ENCODE results near the gene PRICKLE4. TPM values are rescaled to one million over a fixed set of nuclear protein-coding genes. Genes with fewer than 3 reads are reported as not detected.

PRICKLE4 gene
- total RNA-seq, 4 donors from 2014 or later, result 15.5 to 38.4 (median 23.0) TPM

- DNase-seq (ENCODE audit: low spot score in 2 of 2), result peak; percentile 94 to 96
- Histone ChIP-seq H3K27me3 (no peaks in the 10 kb centered on the region), H3K4me1 (peaks cover 0 to 59% (median 23%) of the 10 kb centered on the region in 4 donors), H3K9me3 (no peaks in the 10 kb centered on the region), H3K27ac (peak within 1 kb of the TSS; percentile 73 to 91 (median 80)), H3K36me3 (peaks cover 0 to 27% (median 0%) of the 10 kb centered on the region in 3 donors), H3K4me3 (peak within 1 kb of the TSS; percentile 58 to 89 (median 70))
- WGBS, 2 donors, result 0% methylated on average over 43 to 48 of the region's 73 CpGs
- TF ChIP-seq POLR2A (IDR thresholded peaks at IDR 0.05) (peak in 1 of 2 donors; percentile 49), CTCF (IDR thresholded peaks at IDR 0.05) (peak; percentile 95 to 99 (median 98)), EP300 (IDR thresholded peaks at IDR 0.05) (peak; percentile 16 to 79)
Measured at GRCh38 chr6:41779788-41780550, 613 bp upstream of the PRICKLE4 start, which contains the start of gene FRS3. Gene FRS3, minus strand, starts transcription at chr6:41779900. Its CDS starts 2,913 bp downstream, at chr6:41776987.

DNA sequence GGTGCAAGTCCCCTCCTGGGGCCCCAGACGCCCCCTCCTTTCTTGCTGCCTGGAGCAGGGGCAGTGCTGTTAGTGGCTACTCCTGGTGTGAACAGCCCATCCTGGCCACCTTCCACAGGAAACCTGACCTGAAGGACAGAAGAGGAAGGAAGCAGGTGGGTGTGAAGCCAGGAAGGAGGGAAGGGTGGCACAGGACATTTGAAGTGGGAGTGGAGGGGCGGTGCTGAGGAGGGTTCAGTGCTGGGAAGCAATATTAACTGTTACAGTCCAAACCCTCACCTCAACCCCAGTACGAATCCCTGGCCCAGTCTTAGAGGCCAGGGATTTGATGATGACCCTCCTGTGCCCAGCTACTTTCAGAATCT lies 766 bp downstream of the PRICKLE4 start:
- Histone ChIP-seq H3K9me3 (no peaks in the 10 kb centered on the region), H3K27me3 (no peaks in the 10 kb centered on the region), H3K4me3 (peak overlapping the region; percentile 58 to 89 (median 70)), H3K27ac (peak overlapping the region in 3 of 4 donors; percentile 73 to 91 (median 85)), H3K36me3 (peaks cover 0 to 13% (median 0%) of the 10 kb centered on the region in 3 donors), H3K4me1 (peaks cover 4 to 73% (median 31%) of the 10 kb centered on the region in 4 donors)
- TF ChIP-seq CTCF (IDR thresholded peaks at IDR 0.05) (no peak), POLR2A (IDR thresholded peaks at IDR 0.05) (no peak), EP300 (IDR thresholded peaks at IDR 0.05) (no peak)
- WGBS, 2 donors, result 0 to 20% methylated on average over 3 of the region's 3 CpGs
- DNase-seq (ENCODE audit: low spot score in 2 of 2), result no peak

- peaks cover 0 to 3% (median 0%) of the 10 kb centered on the region in 3 donors for H3K36me3 ChIP-seq
- 73 to 77% methylated on average over 6 of the region's 6 CpGs for WGBS, 2 donors
- no peak for DNase-seq (ENCODE audit: low spot score in 2 of 2)
- TF ChIP-seq POLR2A (IDR thresholded peaks at IDR 0.05) (no peak), CTCF (IDR thresholded peaks at IDR 0.05) (no peak), EP300 (IDR thresholded peaks at IDR 0.05) (no peak)
- peaks cover 4 to 66% (median 31%) of the 10 kb centered on the region in 4 donors for H3K4me1 ChIP-seq
- H3K4me3 ChIP-seq, result no peak overlapping the region
- H3K27me3 ChIP-seq, result no peaks in the 10 kb centered on the region
- H3K27ac ChIP-seq, result peak overlapping the region in 1 of 4 donors; percentile 41
- no peaks in the 10 kb centered on the region for H3K9me3 ChIP-seq
Measured at GRCh38 chr6:41783106-41783780, 2.7 kb downstream of the PRICKLE4 start.

DNA sequence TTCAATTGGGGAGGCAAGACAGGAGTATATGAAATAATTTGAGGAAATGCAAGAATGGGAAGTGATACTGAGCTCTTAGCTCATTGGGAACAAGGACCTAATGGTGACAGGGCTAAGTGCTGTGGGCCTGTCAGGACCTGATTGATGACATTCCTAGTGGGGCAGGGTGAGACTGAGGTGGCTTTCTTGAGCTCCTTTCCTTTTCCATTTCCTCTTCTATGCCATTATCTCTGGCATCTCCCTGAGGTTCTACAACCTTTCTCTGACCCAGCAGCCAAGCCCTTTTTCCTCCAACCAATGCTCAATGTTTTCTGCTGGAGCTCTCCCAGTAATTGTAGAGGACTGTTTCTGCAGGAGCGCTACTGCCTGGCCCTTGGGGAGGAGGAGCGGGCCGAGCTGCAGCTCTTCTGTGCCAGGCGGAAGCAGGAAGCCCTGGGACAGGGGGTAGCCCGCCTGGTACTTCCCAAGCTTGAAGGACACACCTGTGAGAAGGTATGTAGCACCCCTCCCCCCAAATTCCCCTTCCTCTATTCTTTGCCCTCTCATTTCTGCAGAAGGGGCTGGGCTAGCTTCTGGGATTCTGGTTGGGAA lies 4.1 kb downstream of the PRICKLE4 start:
- Histone ChIP-seq H3K4me3 (no peak overlapping the region), H3K36me3 (peaks cover 0 to 12% (median 0%) of the 10 kb centered on the region in 3 donors), H3K27ac (peak overlapping the region in 1 of 4 donors; percentile 93), H3K9me3 (no peaks in the 10 kb centered on the region), H3K27me3 (no peaks in the 10 kb centered on the region), H3K4me1 (peaks cover 4 to 65% (median 28%) of the 10 kb centered on the region in 4 donors)
- WGBS, 2 donors, result 52 to 69% methylated on average over 5 of the region's 5 CpGs
- TF ChIP-seq POLR2A (IDR thresholded peaks at IDR 0.05), result no peak
- TF ChIP-seq EP300 (IDR thresholded peaks at IDR 0.05), result no peak
- TF ChIP-seq CTCF (IDR thresholded peaks at IDR 0.05), result no peak
- no peak for DNase-seq (ENCODE audit: low spot score in 2 of 2)

Data from tibial nerve (tissue), 4 donors.